GM19452 (cell line): ENCODE measurements around the gene OPN1SW.

Experiments
- ATAC-seq: cut with Tn5 transposase; IDR thresholded peaks from one replicate; pipeline ENCODE4 v1.9.1; 2021; ENCODE audit not compliant: unreplicated experiment

Gene OPN1SW

GRCh38 chr7:128734890-128735289 lies 40.7 kb downstream of the OPN1SW start:
- ATAC-seq = no peak

DNA sequence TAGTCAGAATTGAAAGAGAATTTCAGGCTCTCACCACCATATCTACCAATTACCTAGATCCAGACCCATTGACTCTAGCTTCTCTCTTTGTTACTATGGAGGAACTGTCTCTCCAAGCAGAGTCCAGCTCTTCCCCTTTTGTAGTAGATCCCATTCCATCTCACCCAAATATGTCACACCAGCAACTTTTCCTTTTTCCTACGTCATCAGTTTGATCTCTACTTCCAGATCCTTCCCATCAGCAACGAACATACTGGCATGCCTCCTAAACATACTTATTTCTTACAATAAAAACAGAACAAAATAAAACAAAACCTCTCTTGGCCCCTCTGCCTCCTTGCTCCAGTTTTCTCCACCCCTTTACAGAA lies 42.3 kb downstream of the OPN1SW start:
- no peak for ATAC-seq

DNA sequence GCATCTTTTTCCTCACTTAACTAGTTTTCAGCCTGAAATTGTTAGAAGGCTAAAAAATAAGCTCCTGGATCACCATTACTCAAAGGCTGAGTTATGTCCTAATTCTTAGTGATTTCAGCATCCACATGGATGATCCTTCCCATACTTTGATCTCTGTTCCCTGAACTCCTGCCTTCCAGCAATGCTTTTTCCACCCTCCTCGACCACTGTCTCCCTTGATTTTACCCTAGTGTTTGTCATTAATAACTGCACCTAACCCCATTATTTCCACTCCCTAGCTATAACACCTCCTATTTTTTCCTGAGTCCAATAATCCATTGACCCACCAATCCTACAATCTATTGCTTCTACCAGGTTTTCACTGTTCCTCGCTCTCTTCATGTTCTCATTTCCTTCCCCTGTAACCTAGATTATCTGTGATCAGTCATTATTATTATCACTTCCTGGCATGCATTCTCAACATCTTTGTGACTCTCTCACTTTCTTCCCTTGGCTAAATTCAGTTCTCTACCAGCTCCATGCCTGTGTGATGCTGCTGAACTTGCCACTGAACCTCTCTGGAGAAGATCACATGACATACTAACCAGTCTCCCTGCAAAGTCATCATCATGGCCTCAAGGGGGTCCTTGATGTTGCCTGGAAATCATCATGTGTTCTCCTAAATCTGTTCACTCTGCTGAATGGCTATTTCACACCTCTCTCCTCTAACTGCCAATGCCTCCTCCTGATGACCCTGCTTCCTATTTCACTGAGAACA lies 42.9 kb downstream of the OPN1SW start:
- no peak for ATAC-seq

GRCh38 chr7:128731184-128731583 lies 44.4 kb downstream of the OPN1SW start:
- no peak for ATAC-seq

DNA sequence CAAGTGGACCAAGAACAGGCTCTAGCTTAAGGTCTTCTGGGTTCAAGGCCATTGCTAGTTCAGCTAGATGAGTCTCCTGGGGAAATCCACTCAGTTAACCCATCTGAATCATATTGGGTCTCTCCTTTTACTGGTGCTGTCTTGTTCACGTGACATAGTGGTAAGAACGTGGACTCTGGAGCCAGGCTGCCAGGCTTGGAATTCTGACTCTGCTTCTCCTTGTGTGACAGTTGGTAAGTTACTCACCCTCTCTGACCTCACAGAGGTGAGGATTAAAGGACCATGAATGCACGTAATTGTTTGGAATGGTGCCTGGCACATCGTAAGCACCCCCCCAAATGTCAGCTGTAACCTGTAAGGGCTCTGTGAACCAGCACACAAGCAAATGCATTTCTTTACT lies 46.1 kb downstream of the OPN1SW start:
- no peak for ATAC-seq

DNA sequence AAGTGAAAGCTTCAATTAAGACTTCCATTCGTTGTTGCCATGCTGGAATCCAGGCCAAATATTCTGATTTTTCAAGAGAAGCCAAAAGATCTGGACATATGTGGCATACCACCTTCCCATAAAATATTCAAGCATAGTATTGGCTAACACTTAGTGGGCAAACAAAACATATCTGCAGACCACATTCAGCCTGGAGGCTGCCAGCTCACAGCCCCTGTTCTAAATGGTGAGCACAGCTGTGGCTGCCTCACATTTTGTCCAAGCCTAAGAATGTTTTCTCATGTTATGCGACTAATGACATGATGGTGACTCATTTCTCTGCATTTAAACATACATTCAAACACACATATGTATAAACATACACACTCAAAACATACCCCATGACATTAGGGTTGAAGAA lies 47.0 kb downstream of the OPN1SW start:
- ATAC-seq = no peak

DNA sequence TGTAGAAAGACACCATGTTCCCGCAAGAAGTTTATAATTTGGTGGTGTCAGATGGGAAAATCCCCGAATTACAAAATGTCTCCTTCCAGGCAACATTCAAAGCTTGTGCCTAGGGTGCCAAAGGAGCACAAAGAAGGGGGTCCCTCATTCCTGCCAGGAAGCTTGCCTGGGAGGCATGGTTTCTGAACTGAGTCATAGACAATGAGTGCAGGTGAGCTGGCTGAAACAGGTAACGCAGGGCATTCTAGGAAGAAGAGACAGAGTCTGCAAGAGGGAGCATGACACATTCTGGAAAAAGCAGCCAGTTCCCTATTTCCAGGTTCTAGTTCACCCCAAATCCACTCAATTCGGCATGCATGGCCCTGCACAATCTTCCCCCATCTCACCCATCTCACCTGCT lies 48.4 kb downstream of the OPN1SW start:
- ATAC-seq = no peak

DNA sequence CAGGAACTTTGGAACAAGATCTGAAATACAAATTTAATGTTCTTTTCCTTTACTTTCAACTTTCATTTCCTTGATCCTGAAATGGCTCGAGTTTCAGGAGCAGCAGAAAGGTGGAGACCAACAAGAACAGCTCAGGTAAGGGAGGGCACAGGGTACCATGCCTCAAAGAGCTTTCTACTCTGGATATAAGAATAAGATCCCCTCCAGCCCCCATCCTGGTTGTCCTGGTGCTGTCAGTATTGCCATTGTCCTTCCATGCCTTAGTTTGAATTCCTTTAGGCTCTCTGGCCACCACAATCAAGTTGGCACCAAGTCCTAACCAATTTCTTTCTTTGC lies 48.9 kb downstream of the OPN1SW start:
- ATAC-seq = no peak

DNA sequence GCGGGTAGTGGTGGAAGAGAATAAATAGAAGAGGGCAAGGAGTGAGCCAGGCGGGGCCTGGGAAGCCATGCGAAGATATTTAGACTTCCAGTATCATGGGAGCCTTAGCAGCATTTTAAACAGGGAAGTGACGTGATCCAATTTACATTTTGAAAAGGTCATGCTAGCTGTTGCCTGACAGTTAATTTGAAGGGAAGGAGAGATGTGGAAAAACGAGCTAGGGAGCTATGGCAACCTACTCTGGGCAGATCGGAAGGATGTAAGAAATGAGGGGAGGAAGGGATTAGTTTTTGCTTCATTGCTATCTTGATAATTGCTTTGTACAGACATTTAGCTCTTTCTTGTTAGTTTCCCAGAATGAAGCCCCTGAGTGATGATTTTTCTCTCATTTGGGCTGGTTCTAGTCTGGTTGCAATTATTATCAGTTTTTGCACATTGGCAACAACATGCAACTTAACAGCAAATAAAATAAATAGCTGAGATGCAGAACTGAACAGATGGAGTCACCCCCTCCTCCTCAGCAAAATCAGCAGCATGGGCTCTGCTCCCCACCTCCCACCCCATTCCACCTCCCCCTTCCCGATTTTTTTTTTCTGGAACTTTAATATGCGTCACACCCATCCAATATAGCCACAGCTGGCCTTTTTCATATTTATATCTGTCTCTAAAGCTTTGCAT lies 49.4 kb downstream of the OPN1SW start:
- ATAC-seq = no peak

- ATAC-seq = no peak
Observed at GRCh38 chr7:128725531-128725930, 50.1 kb downstream of the OPN1SW start.

GRCh38 chr7:128724743-128725142 lies 50.9 kb downstream of the OPN1SW start:
- no peak for ATAC-seq
